K562 (cell line): Measurements from ENCODE around the gene PPP1R14B. TPM values are rescaled to one million over a fixed set of nuclear protein-coding genes. Genes with fewer than 3 reads are reported as not detected.

ENCODE experiments used
- BHLHE40 ChIP-seq: IDR thresholded peaks from 2 replicates; pipeline ENCODE4 v1.6.1; 2011; ENCODE audit warnings: low read length, improper control_type of control experiment
- CHCHD3 ChIP-seq: fragments of 250-450 bp; sonication (Bioruptor Pico); IDR thresholded peaks from 2 replicates; pipeline ENCODE4 v2.1.2; 2022; ENCODE audit warnings: mild to moderate bottlenecking
- GTF2F1 ChIP-seq: IDR thresholded peaks from 2 replicates; pipeline ENCODE4 v1.6.1; 2011; ENCODE audit warnings: low read depth, low read length, improper control_type of control experiment
- NCOA1 ChIP-seq: fragments of 450-650 bp; IDR thresholded peaks from 2 replicates; pipeline ENCODE4 v1.6.1; 2016; ENCODE audit warnings: low read depth
- PML ChIP-seq: IDR thresholded peaks from 2 replicates; pipeline ENCODE4 v1.6.1; 2012; ENCODE audit warnings: low read length, inconsistent platforms
- POU5F1 ChIP-seq: fragments of 150-350 bp; IDR thresholded peaks from 2 replicates; pipeline ENCODE4 v1.6.1; 2014; ENCODE audit warnings: borderline replicate concordance, low read length, low read depth, mild to moderate bottlenecking; ENCODE audit not compliant: partially characterized antibody
- PTBP1 ChIP-seq: fragments of 200-400 bp; formaldehyde crosslinking; IDR thresholded peaks from 2 replicates; pipeline ENCODE4 v1.6.1; 2017; ENCODE audit warnings: low read depth, low read length
- SAFB ChIP-seq: fragments of 200-400 bp; formaldehyde crosslinking; IDR thresholded peaks from 2 replicates; pipeline ENCODE4 v1.6.1; 2017; ENCODE audit warnings: low read depth, low read length, borderline replicate concordance
- TBL1XR1 ChIP-seq, 2 experiments: IDR thresholded peaks; 2 replicates each; pipeline ENCODE4 v1.6.1; 2012; ENCODE audit warnings: improper control_type of control experiment in 2 of 2, low read length in 2 of 2, mild to moderate bottlenecking in 1 of 2
- ZNF436 ChIP-seq: fragments of 250-450, 450-650 bp; sonication (Bioruptor Pico); formaldehyde crosslinking; IDR thresholded peaks from 2 replicates; pipeline ENCODE4 v1.7.0; 2020; ENCODE audit warnings: mild to moderate bottlenecking
- ZNF584 ChIP-seq: fragments of 200-800 bp; sonication (Bioruptor generic); IDR thresholded peaks from 2 replicates; pipeline ENCODE4 v1.6.1; 2016; ENCODE audit warnings: low read depth, mild to moderate bottlenecking, missing genetic modification characterization, missing compliant biosample characterization
- polyA plus RNA-seq, 8 experiments: library from polyadenylated mRNA; depleted of rRNA in 4 of 8; stranded (reverse) in 5 of 8; unstranded in 3 of 8; fragments of >200 nt; fragmentation: Nextera tagmentation in 2 of 8; fragmentation: Illumina TruSeq in 1 of 8; extraction: Ambion mirVana in 2 of 8; extraction: Trizol in 1 of 8; gene quantifications; 2 replicates each; pipeline versions ENCODE4 v1.2.1 to v1.2.3, GENCODE V29; 2011 to 2014; ENCODE audit warnings: inconsistent platforms in 1 of 8, missing spikeins in 1 of 8
- total RNA-seq, 7 experiments: library from RNA; depleted of rRNA in 6 of 7; stranded (reverse); fragments of >200 nt in 6 of 7; fragmentation: Illumina TruSeq in 2 of 7; extraction: Trizol in 2 of 7; gene quantifications; 2 replicates each; pipeline versions ENCODE4 v1.2.1 to v1.2.3, GENCODE V29; 2011 to 2021; ENCODE audit warnings: low replicate concordance in 1 of 7
- TF ChIP-seq, protein P1 (sequence below), 2 experiments: fragments of 450-650 bp; conservative IDR thresholded peaks; 2 replicates each; pipeline ENCODE4 v1.6.1; 2017; ENCODE audit warnings: mild to moderate bottlenecking in 2 of 2, moderate library complexity in 2 of 2
- TF ChIP-seq, protein P2 (sequence below): fragments of 450-650 bp; IDR thresholded peaks from 2 replicates; pipeline ENCODE4 v1.6.1; 2016; ENCODE audit warnings: mild to moderate bottlenecking
- TF ChIP-seq, protein P3 (sequence below): fragments of 450-650 bp; formaldehyde crosslinking; IDR thresholded peaks from 2 replicates; pipeline ENCODE4 v1.4.0; 2020; ENCODE audit warnings: mild to moderate bottlenecking, moderate library complexity
- TF ChIP-seq, protein P4 (sequence below): fragments of 250-450 bp; sonication (Bioruptor Pico); IDR thresholded peaks from 2 replicates; pipeline ENCODE4 v1.5.0; 2021
- TF ChIP-seq, protein P5 (sequence below): IDR thresholded peaks from 2 replicates; pipeline ENCODE4 v1.6.1; 2016; ENCODE audit warnings: missing genetic modification characterization, missing compliant biosample characterization

The PPP1R14B gene
- total and polyA plus RNA-seq, 9 of the 15 experiments (the other 6 are each of a cell fraction or from before 2014, with no cell fraction given) = 7.7 to 566 (median 212) TPM

DNA sequence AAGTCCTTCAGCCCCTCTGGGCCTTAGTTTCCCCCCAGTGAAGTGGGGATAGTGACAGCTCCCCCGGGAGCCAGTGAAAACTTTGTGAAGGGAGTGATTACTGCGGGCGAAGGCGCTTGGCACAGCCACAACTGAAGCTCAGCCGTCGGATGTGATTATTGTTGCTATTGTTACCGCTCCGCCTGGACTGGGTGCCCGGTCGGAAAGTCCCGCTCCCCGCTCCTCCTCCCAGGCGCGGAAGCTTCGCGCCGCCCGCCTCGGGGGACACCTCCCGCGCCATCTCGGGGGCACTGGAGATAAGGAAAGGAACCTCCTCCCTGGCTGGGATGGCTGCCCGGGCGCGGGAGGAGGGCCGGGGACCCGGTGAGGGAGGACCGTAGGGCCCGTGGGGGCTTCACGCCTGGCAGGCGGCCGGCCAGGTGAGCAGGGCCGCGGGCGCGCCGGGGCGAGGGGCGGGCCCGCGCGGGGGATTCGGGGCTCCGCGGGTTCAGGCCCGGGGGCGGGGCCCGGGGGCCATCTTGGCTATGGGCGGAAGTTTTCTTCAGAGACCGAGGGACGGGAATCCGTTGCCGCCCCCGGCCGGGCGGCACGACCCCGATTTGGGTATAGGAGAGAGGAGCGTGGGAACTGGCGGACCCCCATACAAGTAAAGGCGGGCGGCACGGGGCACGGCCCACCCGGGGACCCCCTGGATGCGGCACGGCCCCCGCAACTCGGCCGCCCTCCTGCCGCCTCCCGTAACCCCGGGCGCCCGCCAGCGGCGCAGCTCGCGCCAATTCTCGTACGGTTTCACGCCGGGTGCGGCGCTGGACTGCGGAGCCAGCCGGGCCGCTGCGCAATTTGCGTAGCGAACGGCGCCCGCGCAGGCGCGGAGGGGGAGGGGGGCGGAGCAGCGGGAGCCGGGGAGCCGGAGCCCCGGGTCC lies 38.5 kb upstream of the PPP1R14B start, which contains the start of gene GPR137 (continued):
- TF ChIP-seq ZNF584 (CRISPR knock-in tag) (no peak), CHCHD3 (CRISPR knock-in tag) (no peak), PTBP1 (peak; percentile 96), SAFB (no peak), NCOA1 (0 out of 2 replicates have a peak, but pooled peaks have one; percentile 22), PML (0 out of 2 replicates have a peak, but pooled peaks have one; percentile 33), TBL1XR1 (IDR thresholded peaks at IDR 0.05; ENCODE audit: low read length in 2 of 2) (peak in 1 of 2 experiments; percentile 99; a peak in 2 of 4 replicates), BHLHE40 (no peak; the same call in 1 of the 2 replicates), POU5F1 (no peak), GTF2F1 (no peak), ZNF436 (CRISPR knock-in tag) (no peak)
- TF ChIP-seq, protein P1, sequence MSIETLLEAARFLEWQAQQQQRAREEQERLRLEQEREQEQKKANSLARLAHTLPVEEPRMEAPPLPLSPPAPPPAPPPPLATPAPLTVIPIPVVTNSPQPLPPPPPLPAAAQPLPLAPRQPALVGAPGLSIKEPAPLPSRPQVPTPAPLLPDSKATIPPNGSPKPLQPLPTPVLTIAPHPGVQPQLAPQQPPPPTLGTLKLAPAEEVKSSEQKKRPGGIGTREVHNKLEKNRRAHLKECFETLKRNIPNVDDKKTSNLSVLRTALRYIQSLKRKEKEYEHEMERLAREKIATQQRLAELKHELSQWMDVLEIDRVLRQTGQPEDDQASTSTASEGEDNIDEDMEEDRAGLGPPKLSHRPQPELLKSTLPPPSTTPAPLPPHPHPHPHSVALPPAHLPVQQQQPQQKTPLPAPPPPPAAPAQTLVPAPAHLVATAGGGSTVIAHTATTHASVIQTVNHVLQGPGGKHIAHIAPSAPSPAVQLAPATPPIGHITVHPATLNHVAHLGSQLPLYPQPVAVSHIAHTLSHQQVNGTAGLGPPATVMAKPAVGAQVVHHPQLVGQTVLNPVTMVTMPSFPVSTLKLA (conservative IDR thresholded peaks at IDR 0.05) = peak in 1 of 2 experiments; percentile 45; a peak in 1 of 4 replicates
- TF ChIP-seq, protein P2, sequence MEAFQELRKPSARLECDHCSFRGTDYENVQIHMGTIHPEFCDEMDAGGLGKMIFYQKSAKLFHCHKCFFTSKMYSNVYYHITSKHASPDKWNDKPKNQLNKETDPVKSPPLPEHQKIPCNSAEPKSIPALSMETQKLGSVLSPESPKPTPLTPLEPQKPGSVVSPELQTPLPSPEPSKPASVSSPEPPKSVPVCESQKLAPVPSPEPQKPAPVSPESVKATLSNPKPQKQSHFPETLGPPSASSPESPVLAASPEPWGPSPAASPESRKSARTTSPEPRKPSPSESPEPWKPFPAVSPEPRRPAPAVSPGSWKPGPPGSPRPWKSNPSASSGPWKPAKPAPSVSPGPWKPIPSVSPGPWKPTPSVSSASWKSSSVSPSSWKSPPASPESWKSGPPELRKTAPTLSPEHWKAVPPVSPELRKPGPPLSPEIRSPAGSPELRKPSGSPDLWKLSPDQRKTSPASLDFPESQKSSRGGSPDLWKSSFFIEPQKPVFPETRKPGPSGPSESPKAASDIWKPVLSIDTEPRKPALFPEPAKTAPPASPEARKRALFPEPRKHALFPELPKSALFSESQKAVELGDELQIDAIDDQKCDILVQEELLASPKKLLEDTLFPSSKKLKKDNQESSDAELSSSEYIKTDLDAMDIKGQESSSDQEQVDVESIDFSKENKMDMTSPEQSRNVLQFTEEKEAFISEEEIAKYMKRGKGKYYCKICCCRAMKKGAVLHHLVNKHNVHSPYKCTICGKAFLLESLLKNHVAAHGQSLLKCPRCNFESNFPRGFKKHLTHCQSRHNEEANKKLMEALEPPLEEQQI = no peak
- TF ChIP-seq, protein P3, sequence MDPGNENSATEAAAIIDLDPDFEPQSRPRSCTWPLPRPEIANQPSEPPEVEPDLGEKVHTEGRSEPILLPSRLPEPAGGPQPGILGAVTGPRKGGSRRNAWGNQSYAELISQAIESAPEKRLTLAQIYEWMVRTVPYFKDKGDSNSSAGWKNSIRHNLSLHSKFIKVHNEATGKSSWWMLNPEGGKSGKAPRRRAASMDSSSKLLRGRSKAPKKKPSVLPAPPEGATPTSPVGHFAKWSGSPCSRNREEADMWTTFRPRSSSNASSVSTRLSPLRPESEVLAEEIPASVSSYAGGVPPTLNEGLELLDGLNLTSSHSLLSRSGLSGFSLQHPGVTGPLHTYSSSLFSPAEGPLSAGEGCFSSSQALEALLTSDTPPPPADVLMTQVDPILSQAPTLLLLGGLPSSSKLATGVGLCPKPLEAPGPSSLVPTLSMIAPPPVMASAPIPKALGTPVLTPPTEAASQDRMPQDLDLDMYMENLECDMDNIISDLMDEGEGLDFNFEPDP = no peak
- TF ChIP-seq, protein P4, sequence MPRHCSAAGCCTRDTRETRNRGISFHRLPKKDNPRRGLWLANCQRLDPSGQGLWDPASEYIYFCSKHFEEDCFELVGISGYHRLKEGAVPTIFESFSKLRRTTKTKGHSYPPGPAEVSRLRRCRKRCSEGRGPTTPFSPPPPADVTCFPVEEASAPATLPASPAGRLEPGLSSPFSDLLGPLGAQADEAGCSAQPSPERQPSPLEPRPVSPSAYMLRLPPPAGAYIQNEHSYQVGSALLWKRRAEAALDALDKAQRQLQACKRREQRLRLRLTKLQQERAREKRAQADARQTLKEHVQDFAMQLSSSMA (CRISPR knock-in tag) = peak; percentile 71; the same call in 1 of the 2 replicates
- TF ChIP-seq, protein P5, sequence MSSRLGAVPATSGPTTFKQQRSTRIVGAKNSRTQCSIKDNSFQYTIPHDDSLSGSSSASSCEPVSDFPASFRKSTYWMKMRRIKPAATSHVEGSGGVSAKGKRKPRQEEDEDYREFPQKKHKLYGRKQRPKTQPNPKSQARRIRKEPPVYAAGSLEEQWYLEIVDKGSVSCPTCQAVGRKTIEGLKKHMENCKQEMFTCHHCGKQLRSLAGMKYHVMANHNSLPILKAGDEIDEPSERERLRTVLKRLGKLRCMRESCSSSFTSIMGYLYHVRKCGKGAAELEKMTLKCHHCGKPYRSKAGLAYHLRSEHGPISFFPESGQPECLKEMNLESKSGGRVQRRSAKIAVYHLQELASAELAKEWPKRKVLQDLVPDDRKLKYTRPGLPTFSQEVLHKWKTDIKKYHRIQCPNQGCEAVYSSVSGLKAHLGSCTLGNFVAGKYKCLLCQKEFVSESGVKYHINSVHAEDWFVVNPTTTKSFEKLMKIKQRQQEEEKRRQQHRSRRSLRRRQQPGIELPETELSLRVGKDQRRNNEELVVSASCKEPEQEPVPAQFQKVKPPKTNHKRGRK (tag) = no peak
